ENCODE data around the gene MADD.
"Not testable (repeated sequence)": the region's sequence is repeated elsewhere in the genome, so short reads cannot be mapped to it uniquely, and the experiment has no call there.

The MADD gene

DNA sequence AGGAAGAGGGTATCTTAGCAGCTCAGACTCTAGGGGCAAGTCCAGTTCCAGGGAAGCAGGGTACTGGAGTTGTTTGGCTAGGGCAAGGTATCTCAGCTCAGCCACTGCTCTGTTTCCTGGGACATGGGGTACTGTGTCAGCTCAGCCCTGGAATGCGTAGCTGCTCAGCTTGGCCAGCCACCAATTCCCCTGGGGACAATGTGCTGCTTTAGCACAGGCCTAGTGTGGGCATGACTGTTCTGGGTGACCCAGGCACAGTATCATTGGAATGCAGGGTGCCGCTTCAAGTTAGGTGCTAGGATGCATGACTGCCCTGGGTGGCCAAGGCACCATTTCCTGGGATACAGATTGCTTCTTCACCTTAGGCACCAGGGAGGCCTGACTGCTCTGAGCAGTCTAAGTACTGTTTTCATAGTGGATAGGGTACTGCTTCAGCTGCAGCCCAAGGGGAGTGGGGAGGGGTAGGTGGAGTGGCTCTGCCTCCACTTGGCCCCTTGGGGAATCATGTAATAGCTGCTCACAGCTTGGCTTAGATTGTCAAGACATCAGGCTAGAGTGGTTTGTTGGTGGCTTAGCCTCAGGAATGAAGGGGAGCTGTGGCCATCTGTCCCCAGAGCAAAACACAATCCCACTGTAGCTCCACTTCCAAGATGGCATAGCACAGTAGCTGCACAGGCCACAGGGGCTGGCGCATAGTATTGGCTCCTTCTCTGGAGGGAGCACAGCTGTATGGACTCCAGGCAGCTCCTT, 36.0 kb downstream of the MADD start:
- no peak overlapping the region for H3K4me3 ChIP-seq (ENCODE audit: low read depth, low read length)
- DNase-seq (ENCODE audit: low read depth) = no peak
- TF ChIP-seq, protein P1, sequence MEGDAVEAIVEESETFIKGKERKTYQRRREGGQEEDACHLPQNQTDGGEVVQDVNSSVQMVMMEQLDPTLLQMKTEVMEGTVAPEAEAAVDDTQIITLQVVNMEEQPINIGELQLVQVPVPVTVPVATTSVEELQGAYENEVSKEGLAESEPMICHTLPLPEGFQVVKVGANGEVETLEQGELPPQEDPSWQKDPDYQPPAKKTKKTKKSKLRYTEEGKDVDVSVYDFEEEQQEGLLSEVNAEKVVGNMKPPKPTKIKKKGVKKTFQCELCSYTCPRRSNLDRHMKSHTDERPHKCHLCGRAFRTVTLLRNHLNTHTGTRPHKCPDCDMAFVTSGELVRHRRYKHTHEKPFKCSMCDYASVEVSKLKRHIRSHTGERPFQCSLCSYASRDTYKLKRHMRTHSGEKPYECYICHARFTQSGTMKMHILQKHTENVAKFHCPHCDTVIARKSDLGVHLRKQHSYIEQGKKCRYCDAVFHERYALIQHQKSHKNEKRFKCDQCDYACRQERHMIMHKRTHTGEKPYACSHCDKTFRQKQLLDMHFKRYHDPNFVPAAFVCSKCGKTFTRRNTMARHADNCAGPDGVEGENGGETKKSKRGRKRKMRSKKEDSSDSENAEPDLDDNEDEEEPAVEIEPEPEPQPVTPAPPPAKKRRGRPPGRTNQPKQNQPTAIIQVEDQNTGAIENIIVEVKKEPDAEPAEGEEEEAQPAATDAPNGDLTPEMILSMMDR (IDR thresholded peaks at IDR 0.05; ENCODE audit: low read depth, low read length, missing control alignments) = no peak
- in situ Hi-C loops (cut with HindIII; ENCODE audit: low sequenced_read_pairs) = no loop called here

DNA sequence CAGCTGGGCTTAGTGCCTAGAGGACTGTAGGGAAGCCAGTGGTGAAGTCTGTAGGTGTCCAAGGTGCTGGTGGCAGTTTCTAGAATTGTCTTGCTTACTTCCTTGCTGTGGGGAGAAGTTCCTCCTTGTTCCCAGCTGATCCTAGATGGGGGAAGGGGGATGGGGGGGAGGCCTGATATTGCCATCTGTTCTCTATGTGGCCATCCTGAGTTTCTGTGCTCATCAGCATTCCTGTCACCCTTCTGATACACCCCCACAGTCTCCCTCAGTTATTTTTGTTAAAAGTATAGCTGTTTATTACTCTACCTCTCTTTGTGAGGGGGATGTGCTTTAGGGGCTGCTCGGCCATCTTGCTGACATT, 36.5 kb downstream of the MADD start:
- in situ Hi-C loops (cut with HindIII; ENCODE audit: low sequenced_read_pairs) = no loop called here
- TF ChIP-seq, protein P1 (IDR thresholded peaks at IDR 0.05; ENCODE audit: low read depth, low read length, missing control alignments) = no peak
- H3K4me3 ChIP-seq (ENCODE audit: low read depth, low read length) = no peak overlapping the region
- DNase-seq (ENCODE audit: low read depth) = no peak

DNA sequence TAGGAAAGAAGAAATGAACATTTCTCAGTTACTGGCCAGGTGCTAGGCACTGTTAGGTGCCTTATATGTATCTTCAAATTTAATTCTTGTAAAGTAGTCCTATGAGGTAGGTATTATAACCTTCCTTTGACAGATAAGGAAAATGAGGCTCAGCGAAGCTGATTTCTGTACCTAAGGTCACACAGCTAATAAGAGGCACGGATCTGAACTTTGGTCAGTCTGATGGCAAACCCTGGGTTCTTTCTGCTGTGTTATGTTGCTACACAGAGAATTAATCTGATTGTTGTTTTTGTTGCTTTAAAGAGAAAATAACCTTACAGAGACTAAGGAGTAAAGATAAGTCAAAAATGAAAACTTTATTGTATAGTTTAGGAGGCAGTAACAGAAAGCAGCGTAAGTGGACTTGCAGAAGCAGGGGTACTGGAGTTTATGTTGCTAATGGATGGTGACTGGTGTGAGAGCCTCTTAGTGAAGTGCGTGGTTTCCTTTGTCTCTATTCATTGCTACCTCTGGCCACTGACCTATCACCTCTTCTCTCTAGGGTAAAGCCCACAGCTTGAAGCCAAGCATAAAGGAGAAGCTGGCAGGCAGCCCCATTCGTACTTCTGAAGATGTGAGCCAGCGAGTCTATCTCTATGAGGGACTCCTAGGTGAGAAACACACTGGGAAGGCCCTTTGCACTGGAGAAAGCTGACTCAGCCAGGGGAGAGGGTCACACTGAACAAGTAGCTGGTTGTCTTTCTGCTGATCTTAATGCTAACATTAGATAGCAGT, 38.3 kb downstream of the MADD start:
- no peak overlapping the region for H3K4me3 ChIP-seq (ENCODE audit: low read depth, low read length)
- TF ChIP-seq, protein P1 (IDR thresholded peaks at IDR 0.05; ENCODE audit: low read depth, low read length, missing control alignments) = no peak
- DNase-seq (ENCODE audit: low read depth) = no peak
- in situ Hi-C loops (cut with HindIII; ENCODE audit: low sequenced_read_pairs) = no loop called here

DNA sequence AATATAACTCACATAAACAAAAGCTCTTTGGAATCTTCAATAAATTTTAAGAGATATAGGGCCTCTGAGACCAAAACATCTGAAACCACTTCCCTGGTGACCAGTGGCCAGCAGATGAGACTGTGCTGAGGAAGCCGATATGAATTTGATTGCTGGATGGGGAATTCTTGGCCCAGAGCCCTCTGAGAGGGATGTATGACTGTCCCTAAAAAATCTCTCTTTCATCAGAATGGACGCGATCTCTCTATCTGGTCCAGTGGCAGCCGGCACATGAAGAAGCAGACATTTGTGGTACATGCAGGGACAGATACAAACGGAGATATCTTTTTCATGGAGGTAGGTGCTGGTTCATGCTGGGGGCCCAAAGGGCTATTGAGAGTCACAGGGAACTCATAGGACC, 45.1 kb downstream of the MADD start:
- DNase-seq (ENCODE audit: low read depth) = no peak
- in situ Hi-C loops (cut with HindIII; ENCODE audit: low sequenced_read_pairs) = no loop called here
- TF ChIP-seq, protein P1 (IDR thresholded peaks at IDR 0.05; ENCODE audit: low read depth, low read length, missing control alignments) = no peak
- H3K4me3 ChIP-seq (ENCODE audit: low read depth, low read length) = no peak overlapping the region

DNA sequence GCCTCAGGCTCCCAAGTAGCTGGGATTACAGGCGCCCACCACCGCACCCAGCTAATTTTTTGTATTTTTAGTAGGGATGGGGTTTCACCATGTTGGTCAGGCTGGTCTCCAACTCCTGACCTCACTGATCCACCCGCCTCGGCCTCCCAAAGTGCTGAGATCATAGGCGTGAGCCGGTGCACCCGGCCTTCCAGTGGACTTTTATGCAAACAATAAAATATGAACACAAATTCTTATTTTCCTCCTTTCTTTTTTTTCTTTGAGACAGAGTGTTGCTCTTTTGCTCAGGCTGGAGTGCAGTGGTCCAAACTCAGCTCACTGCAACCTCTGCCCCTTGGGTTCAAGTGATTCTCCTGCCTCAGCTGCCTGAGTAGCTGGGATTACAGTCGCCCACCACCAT, 46.6 kb downstream of the MADD start:
- DNase-seq (ENCODE audit: low read depth); in situ Hi-C loops (cut with HindIII; ENCODE audit: low sequenced_read_pairs): not testable (repeated sequence)

DNA sequence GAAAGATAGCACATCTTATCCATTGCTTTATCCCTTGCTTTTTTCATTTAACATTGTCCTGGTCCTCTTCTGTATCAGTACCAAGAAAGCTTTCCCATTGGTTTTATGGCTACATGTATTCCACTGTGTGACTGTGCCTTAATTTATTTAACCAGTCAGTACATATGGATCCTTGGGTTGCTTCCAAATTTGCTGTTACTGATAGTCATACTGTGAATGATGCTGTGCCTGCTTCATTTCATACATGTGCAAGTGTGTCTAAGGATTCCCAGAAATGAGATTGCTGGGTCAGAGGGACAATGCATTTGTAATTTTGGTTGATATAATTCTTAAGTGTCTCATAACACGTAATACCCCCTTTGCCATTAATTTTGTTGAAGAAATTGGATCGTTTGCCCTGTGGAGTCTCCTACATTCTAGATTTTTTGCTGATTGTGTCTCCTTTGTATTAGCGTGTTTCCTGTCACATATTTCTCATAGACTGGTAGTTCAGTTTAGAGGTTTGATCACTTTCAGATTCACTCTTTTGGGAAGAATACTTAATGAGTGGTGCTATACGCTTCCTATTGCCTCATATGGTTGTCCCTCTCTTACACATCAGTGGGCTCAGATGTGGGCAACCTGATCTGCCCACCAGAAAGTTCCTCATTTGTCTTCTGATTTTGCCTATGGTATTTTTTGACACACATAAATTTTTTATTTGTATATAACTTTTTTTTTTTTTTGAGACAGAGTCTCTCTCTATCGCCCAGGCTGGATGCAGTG, 47.3 kb downstream of the MADD start:
- no peak for DNase-seq (ENCODE audit: low read depth)
- in situ Hi-C loops (cut with HindIII; ENCODE audit: low sequenced_read_pairs) = no loop called here
- TF ChIP-seq, protein P1 (IDR thresholded peaks at IDR 0.05; ENCODE audit: low read depth, low read length, missing control alignments) = no peak
- no peak overlapping the region for H3K4me3 ChIP-seq (ENCODE audit: low read depth, low read length)

More for the DNA sequence above, 46.6 kb downstream of the MADD start:
- not testable (repeated sequence) for H3K4me3 ChIP-seq (ENCODE audit: low read depth, low read length)
